Thoracic aorta (tissue), 2 donors: ENCODE data around the gene MEIS2. TPM values are rescaled to one million over a fixed set of nuclear protein-coding genes. Genes with fewer than 3 reads are reported as not detected.
A peak's percentile ranks its signal among the peaks of the same experiment; 100 is the strongest.

ENCODE experiments used
- ATAC-seq: fragments of 150-250 bp; one replicate; pipeline ENCODE4 v1.8.0; 2017; ENCODE audit warnings: low read depth; ENCODE audit not compliant: insufficient number of reproducible peaks, low FRiP score
- DNase-seq: peaks from one replicate; pipeline ENCODE4 v3.0.0-alpha.2; 2020; ENCODE audit warnings: low spot score
- H3K27ac ChIP-seq, 2 donors: fragments of 200-600 bp; sonication (generic); 1 replicate in 1 of 2; 2 replicates in 1 of 2; pipeline ENCODE4 v1.5.1; 2016; ENCODE audit warnings: mild to moderate bottlenecking in 2 of 2, moderate library complexity in 2 of 2
- H3K27me3 ChIP-seq: fragments of 200-600 bp; sonication (generic); replicated peaks from 2 replicates; pipeline ENCODE4 v1.6.0; 2016; ENCODE audit warnings: mild to moderate bottlenecking; ENCODE audit not compliant: insufficient read depth
- H3K36me3 ChIP-seq: fragments of 200-600 bp; sonication (generic); one replicate; pipeline ENCODE4 v1.5.1; 2016
- H3K4me1 ChIP-seq, 2 donors: fragments of 200-600 bp; sonication (generic); 1 replicate in 1 of 2; 2 replicates in 1 of 2; pipeline versions ENCODE4 v1.5.1 to v1.6.0; 2016; ENCODE audit warnings: low read depth in 2 of 2, mild to moderate bottlenecking in 1 of 2; ENCODE audit not compliant: control insufficient read depth in 1 of 2
- H3K4me3 ChIP-seq: fragments of 200-600 bp; sonication (generic); 2 replicates; pipeline ENCODE4 v1.5.1; 2016; ENCODE audit warnings: mild to moderate bottlenecking
- H3K9me3 ChIP-seq: fragments of 200-600 bp; sonication (generic); 2 replicates; pipeline ENCODE4 v1.5.1; 2016
- total RNA-seq, 2 donors: library from RNA; depleted of rRNA; stranded (reverse); fragments of >200 nt; gene quantifications; one replicate each; pipeline versions ENCODE4 v1.1.0 to v1.2.3, GENCODE V29; 2016
- TF ChIP-seq, protein P1 (sequence below): fragments of 200-600 bp; sonication (generic); IDR thresholded peaks from one replicate; pipeline ENCODE4 v1.5.1; 2019; ENCODE audit warnings: antibody characterized with exemption

MEIS2 gene
- total RNA-seq, 2 donors from 2014 or later: 46.4 to 57.2 TPM

DNA sequence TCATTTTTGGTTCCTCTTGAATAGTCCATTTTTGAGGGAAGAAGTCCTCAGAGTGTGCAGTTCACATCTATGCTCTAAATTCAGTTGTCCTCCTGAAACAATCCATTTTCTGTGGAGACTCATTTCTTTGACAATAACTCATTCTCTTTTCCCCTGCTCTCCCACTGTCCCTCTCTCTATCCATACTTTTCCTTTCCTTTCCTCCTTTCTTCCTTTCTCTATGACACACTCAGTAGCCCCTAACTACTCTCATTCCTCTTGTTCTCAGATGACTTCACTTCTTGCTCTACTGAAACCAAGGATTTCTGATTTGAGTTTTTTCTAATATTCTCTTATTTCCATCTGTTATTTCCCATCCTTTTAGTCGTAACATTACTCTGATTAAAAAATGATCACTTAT lies 16.7 kb upstream of the MEIS2 start:
- H3K4me3 ChIP-seq: no peak overlapping the region
- H3K27ac ChIP-seq: no peak overlapping the region
- no peaks in the 10 kb centered on the region for H3K9me3 ChIP-seq
- no peaks in the 10 kb centered on the region for H3K4me1 ChIP-seq
- no peaks in the 10 kb centered on the region for H3K36me3 ChIP-seq
- no peak for DNase-seq
- TF ChIP-seq, protein P1, sequence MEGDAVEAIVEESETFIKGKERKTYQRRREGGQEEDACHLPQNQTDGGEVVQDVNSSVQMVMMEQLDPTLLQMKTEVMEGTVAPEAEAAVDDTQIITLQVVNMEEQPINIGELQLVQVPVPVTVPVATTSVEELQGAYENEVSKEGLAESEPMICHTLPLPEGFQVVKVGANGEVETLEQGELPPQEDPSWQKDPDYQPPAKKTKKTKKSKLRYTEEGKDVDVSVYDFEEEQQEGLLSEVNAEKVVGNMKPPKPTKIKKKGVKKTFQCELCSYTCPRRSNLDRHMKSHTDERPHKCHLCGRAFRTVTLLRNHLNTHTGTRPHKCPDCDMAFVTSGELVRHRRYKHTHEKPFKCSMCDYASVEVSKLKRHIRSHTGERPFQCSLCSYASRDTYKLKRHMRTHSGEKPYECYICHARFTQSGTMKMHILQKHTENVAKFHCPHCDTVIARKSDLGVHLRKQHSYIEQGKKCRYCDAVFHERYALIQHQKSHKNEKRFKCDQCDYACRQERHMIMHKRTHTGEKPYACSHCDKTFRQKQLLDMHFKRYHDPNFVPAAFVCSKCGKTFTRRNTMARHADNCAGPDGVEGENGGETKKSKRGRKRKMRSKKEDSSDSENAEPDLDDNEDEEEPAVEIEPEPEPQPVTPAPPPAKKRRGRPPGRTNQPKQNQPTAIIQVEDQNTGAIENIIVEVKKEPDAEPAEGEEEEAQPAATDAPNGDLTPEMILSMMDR: no peak
- no peaks in the 10 kb centered on the region for H3K27me3 ChIP-seq
- ATAC-seq: no peak

- no peaks in the 10 kb centered on the region for H3K36me3 ChIP-seq
- H3K27me3 ChIP-seq: no peaks in the 10 kb centered on the region
- H3K4me1 ChIP-seq: peaks cover 0 to 5% of the 10 kb centered on the region in 2 donors
- H3K27ac ChIP-seq: no peak overlapping the region
- TF ChIP-seq, protein P1: no peak
- DNase-seq (no peak), ATAC-seq (no peak)
- no peaks in the 10 kb centered on the region for H3K9me3 ChIP-seq
- no peak overlapping the region for H3K4me3 ChIP-seq
Observed at GRCh38 chr15:37115538-37115937, 15.2 kb upstream of the MEIS2 start.

DNA sequence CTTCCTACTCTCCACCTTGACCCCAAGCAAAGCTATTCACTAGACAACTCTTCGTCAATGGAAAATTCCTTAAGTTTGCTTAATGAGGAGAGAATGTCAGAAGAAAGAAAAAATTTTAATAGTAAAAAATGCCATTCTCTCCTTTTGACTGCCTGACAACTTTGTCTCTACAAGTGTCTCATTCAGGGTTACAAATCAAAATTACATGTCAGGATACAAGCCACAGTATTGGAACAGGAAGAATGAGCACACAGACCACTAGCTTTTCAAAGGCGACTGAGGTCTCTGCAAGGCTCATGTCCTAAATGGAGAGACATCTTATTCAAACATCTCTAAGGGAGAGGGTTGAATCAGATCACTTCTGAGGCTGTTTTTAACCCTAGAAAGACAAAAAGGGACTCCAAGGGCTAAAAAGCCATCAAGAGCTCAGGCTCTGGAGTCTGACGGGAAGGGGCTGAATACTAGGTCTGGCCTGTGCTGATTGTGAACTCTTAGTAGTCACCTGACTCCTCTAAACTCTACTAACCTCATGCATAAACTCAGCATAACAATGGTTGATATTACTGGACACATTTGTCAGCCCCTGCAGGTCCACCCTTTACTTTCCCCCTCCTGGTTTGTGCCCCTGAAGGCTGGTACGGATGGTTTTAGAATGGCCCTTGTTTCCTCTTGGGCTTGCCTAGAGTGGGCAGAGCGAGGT lies 12.8 kb upstream of the MEIS2 start:
- H3K4me3 ChIP-seq: no peak overlapping the region
- H3K27me3 ChIP-seq: no peaks in the 10 kb centered on the region
- no peaks in the 10 kb centered on the region for H3K36me3 ChIP-seq
- H3K9me3 ChIP-seq: no peaks in the 10 kb centered on the region
- DNase-seq: no peak
- no peak for ATAC-seq
- TF ChIP-seq, protein P1: no peak
- no peak overlapping the region for H3K27ac ChIP-seq
- peaks cover 0 to 10% of the 10 kb centered on the region in 2 donors for H3K4me1 ChIP-seq

DNA sequence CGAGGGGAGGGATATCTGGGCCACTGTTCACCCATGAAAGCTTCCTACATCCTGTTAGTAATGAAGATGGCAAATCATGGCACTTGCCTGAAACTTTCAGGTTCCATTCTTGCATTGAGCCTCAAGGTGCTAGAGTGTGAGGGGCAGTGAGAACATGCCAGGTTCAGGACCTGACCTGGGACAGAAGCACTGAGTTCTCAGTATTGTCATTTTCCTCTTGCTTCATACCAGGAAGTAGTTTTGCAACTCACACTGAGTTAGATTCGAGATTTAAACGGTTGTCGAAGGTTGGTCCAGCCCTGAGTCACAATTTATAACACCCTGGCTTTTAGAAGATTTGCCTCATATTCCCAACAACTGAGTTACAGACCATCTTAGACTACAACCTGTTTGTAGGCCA lies 11.8 kb upstream of the MEIS2 start:
- Histone ChIP-seq H3K36me3 (no peaks in the 10 kb centered on the region), H3K27ac (no peak overlapping the region), H3K9me3 (no peaks in the 10 kb centered on the region), H3K4me1 (peaks cover 0 to 10% of the 10 kb centered on the region in 2 donors), H3K4me3 (no peak overlapping the region), H3K27me3 (no peaks in the 10 kb centered on the region)
- TF ChIP-seq, protein P1: no peak
- DNase-seq (no peak), ATAC-seq (no peak)

- no peak overlapping the region for H3K27ac ChIP-seq
- no peaks in the 10 kb centered on the region for H3K27me3 ChIP-seq
- no peaks in the 10 kb centered on the region for H3K36me3 ChIP-seq
- ATAC-seq (no peak), DNase-seq (no peak)
- H3K9me3 ChIP-seq: no peaks in the 10 kb centered on the region
- peaks cover 0 to 10% of the 10 kb centered on the region in 2 donors for H3K4me1 ChIP-seq
- peak overlapping the region; percentile 75 for H3K4me3 ChIP-seq
- TF ChIP-seq, protein P1: no peak
Observed at GRCh38 chr15:37111427-37111717, 11.0 kb upstream of the MEIS2 start.
